Measurements from ENCODE around the gene DNER.
"Not testable (repeated sequence)": the region's sequence is repeated elsewhere in the genome, so short reads cannot be mapped to it uniquely, and the experiment has no call there.

The DNER gene

GRCh38 chr2:229378386-229378785 lies 336.0 kb downstream of the DNER start:
- no peak for DNase-seq

- DNase-seq: no peak
Measured at GRCh38 chr2:229376866-229377265, 337.5 kb downstream of the DNER start.

- no peak for DNase-seq
Measured at GRCh38 chr2:229375251-229375650, 339.1 kb downstream of the DNER start.

- DNase-seq: not testable (repeated sequence)
Measured at GRCh38 chr2:229373311-229373710, 341.0 kb downstream of the DNER start.

- DNase-seq: no peak
Measured at GRCh38 chr2:229372207-229372606, 342.1 kb downstream of the DNER start.

- no peak for DNase-seq
Measured at GRCh38 chr2:229371086-229371485, 343.3 kb downstream of the DNER start.

GRCh38 chr2:229370509-229370908 lies 343.8 kb downstream of the DNER start:
- DNase-seq: no peak

- DNase-seq: no peak
Measured at GRCh38 chr2:229363185-229363814, 351.1 kb downstream of the DNER start.

- DNase-seq: no peak
Measured at GRCh38 chr2:229350883-229351282, 363.5 kb downstream of the DNER start.

- DNase-seq: no peak
Measured at GRCh38 chr2:229350117-229350805, 364.1 kb downstream of the DNER start.

GRCh38 chr2:229348128-229348527 lies 366.2 kb downstream of the DNER start:
- DNase-seq: no peak

- no peak for DNase-seq
Measured at GRCh38 chr2:229346816-229347540, 367.4 kb downstream of the DNER start.

- no peak for DNase-seq
Measured at GRCh38 chr2:229344955-229345354, 369.4 kb downstream of the DNER start.

GRCh38 chr2:229344151-229344551 lies 370.2 kb downstream of the DNER start:
- DNase-seq: no peak

- DNase-seq: no peak
Measured at GRCh38 chr2:229343661-229344060, 370.7 kb downstream of the DNER start.

- no peak for DNase-seq
Measured at GRCh38 chr2:229342376-229342775, 372.0 kb downstream of the DNER start.

- no peak for DNase-seq
Measured at GRCh38 chr2:229340086-229340760, 374.1 kb downstream of the DNER start.

- no peak for DNase-seq
Measured at GRCh38 chr2:229339618-229340017, 374.7 kb downstream of the DNER start.

GRCh38 chr2:229339171-229339570 lies 375.2 kb downstream of the DNER start:
- DNase-seq: not testable (repeated sequence)

GRCh38 chr2:229335877-229336346 lies 378.4 kb downstream of the DNER start:
- DNase-seq: no peak

GRCh38 chr2:229335330-229335729 lies 379.0 kb downstream of the DNER start:
- DNase-seq: no peak

- no peak for DNase-seq
Measured at GRCh38 chr2:229330952-229331351, 383.4 kb downstream of the DNER start.

GRCh38 chr2:229319558-229319957 lies 394.8 kb downstream of the DNER start:
- no peak for DNase-seq
